Measurements from ENCODE around the gene DDX6.

DNA sequence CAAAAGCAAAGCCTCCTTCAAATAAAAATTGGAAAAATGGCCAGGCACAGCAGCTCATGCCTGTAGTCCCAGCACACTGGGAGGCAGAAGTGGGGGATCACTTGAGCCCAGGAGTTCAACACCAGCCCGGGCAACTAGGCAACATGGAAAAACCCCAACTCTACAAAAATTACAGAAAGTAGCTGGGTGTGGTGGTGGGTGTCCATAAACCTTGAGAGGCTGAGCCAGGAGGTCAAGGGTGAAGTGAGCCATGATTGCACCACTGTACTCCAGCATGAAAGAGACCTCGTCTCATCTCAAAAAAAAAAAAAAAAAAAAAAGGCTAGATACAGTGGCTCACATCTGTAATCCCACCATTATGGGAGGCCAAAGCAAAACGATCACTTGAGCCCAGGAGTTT, 22.3 kb downstream of the DDX6 start:
- TF ChIP-seq, protein P1, sequence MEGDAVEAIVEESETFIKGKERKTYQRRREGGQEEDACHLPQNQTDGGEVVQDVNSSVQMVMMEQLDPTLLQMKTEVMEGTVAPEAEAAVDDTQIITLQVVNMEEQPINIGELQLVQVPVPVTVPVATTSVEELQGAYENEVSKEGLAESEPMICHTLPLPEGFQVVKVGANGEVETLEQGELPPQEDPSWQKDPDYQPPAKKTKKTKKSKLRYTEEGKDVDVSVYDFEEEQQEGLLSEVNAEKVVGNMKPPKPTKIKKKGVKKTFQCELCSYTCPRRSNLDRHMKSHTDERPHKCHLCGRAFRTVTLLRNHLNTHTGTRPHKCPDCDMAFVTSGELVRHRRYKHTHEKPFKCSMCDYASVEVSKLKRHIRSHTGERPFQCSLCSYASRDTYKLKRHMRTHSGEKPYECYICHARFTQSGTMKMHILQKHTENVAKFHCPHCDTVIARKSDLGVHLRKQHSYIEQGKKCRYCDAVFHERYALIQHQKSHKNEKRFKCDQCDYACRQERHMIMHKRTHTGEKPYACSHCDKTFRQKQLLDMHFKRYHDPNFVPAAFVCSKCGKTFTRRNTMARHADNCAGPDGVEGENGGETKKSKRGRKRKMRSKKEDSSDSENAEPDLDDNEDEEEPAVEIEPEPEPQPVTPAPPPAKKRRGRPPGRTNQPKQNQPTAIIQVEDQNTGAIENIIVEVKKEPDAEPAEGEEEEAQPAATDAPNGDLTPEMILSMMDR (IDR thresholded peaks at IDR 0.05), result no peak
- no peak for TF ChIP-seq POLR2AphosphoS5 (IDR thresholded peaks at IDR 0.05; ENCODE audit: low read depth, low read length)
- TF ChIP-seq, protein P2, sequence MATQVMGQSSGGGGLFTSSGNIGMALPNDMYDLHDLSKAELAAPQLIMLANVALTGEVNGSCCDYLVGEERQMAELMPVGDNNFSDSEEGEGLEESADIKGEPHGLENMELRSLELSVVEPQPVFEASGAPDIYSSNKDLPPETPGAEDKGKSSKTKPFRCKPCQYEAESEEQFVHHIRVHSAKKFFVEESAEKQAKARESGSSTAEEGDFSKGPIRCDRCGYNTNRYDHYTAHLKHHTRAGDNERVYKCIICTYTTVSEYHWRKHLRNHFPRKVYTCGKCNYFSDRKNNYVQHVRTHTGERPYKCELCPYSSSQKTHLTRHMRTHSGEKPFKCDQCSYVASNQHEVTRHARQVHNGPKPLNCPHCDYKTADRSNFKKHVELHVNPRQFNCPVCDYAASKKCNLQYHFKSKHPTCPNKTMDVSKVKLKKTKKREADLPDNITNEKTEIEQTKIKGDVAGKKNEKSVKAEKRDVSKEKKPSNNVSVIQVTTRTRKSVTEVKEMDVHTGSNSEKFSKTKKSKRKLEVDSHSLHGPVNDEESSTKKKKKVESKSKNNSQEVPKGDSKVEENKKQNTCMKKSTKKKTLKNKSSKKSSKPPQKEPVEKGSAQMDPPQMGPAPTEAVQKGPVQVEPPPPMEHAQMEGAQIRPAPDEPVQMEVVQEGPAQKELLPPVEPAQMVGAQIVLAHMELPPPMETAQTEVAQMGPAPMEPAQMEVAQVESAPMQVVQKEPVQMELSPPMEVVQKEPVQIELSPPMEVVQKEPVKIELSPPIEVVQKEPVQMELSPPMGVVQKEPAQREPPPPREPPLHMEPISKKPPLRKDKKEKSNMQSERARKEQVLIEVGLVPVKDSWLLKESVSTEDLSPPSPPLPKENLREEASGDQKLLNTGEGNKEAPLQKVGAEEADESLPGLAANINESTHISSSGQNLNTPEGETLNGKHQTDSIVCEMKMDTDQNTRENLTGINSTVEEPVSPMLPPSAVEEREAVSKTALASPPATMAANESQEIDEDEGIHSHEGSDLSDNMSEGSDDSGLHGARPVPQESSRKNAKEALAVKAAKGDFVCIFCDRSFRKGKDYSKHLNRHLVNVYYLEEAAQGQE (IDR thresholded peaks at IDR 0.05; ENCODE audit: insufficient read depth in 1 of 2, low read depth in 2 of 2, low read length in 1 of 2), result no peak
- no peak for TF ChIP-seq TCF7L2 (IDR thresholded peaks at IDR 0.05; ENCODE audit: low read depth, low read length)
